SK-N-SH treated with all-trans-retinoic acid at 6 μM for 48 hours (cell line): ENCODE measurements around the gene CEP250.

Experiments
- ATAC-seq: fragments of 200-7000 bp; cut with Tn5 transposase; 3 replicates; pipeline ENCODE4 v1.9.1; 2020; ENCODE audit warnings: mild to moderate bottlenecking, moderate library complexity
- ARNTL ChIP-seq: fragments of 450-650 bp; formaldehyde crosslinking; IDR thresholded peaks from 2 replicates; pipeline ENCODE4 v1.5.0; 2020; ENCODE audit warnings: low read depth, mild to moderate bottlenecking, moderate library complexity, borderline replicate concordance
- BACH2 ChIP-seq: fragments of 250-450 bp; sonication (Bioruptor Pico); IDR thresholded peaks from 2 replicates; pipeline ENCODE4 v1.9.0; 2021; ENCODE audit warnings: mild to moderate bottlenecking, borderline replicate concordance
- CREB5 ChIP-seq: fragments of 250-450 bp; sonication (Bioruptor Pico); IDR thresholded peaks from 2 replicates; pipeline ENCODE4 v1.5.1; 2020; ENCODE audit warnings: low read depth, mild to moderate bottlenecking, moderate library complexity
- CSDC2 ChIP-seq: fragments of 250-450 bp; sonication (Bioruptor Pico); IDR thresholded peaks from 2 replicates; pipeline ENCODE4 v1.5.0; 2020; ENCODE audit warnings: mild to moderate bottlenecking, moderate library complexity
- CSRNP3 ChIP-seq: fragments of 250-450 bp; sonication (Bioruptor Pico); IDR thresholded peaks from 2 replicates; pipeline ENCODE4 v1.5.1; 2021; ENCODE audit warnings: mild to moderate bottlenecking, moderate library complexity
- ESRRG ChIP-seq: fragments of 250-450 bp; sonication (Bioruptor Pico); IDR thresholded peaks from 2 replicates; pipeline ENCODE4 v1.6.1; 2021; ENCODE audit warnings: mild to moderate bottlenecking
- GLIS3 ChIP-seq: fragments of 250-450 bp; sonication (Bioruptor Pico); IDR thresholded peaks from 2 replicates; pipeline ENCODE4 v1.5.0; 2020; ENCODE audit warnings: mild to moderate bottlenecking, moderate library complexity
- ISL1 ChIP-seq: fragments of 250-450 bp; sonication (Bioruptor Pico); IDR thresholded peaks from 2 replicates; pipeline ENCODE4 v2.1.2; 2022; ENCODE audit warnings: mild to moderate bottlenecking, moderate library complexity
- OSR1 ChIP-seq: fragments of 250-450 bp; sonication (Bioruptor Pico); IDR thresholded peaks from 2 replicates; pipeline ENCODE4 v1.8.0; 2022; ENCODE audit warnings: moderate library complexity, mild to moderate bottlenecking, inconsistent platforms
- PATZ1 ChIP-seq: fragments of 250-450 bp; sonication (Bioruptor Pico); IDR thresholded peaks from 2 replicates; pipeline ENCODE4 v1.8.0; 2020; ENCODE audit warnings: mild to moderate bottlenecking, moderate library complexity, borderline replicate concordance
- POU6F1 ChIP-seq: fragments of 250-450 bp; sonication (Bioruptor Pico); IDR thresholded peaks from 2 replicates; pipeline ENCODE4 v1.8.0; 2021; ENCODE audit warnings: low read depth, mild to moderate bottlenecking, moderate library complexity, borderline replicate concordance
- PPARA ChIP-seq: fragments of 250-450 bp; sonication (Bioruptor Pico); IDR thresholded peaks from 2 replicates; pipeline ENCODE4 v1.5.0; 2020; ENCODE audit warnings: mild to moderate bottlenecking, borderline replicate concordance
- RARB ChIP-seq: fragments of 250-450 bp; sonication (Bioruptor Pico); IDR thresholded peaks from 2 replicates; pipeline ENCODE4 v1.8.0; 2021; ENCODE audit warnings: mild to moderate bottlenecking, moderate library complexity
- SNAI2 ChIP-seq: fragments of 250-450 bp; sonication (Bioruptor Pico); IDR thresholded peaks from 2 replicates; pipeline ENCODE4 v1.5.0; 2020; ENCODE audit warnings: mild to moderate bottlenecking, moderate library complexity
- TCF4 ChIP-seq: fragments of 250-450 bp; sonication (Bioruptor Pico); IDR thresholded peaks from 2 replicates; pipeline ENCODE4 v1.8.0; 2021; ENCODE audit warnings: mild to moderate bottlenecking, moderate library complexity, borderline replicate concordance
- TOX ChIP-seq: fragments of 250-450 bp; sonication (Bioruptor Pico); IDR thresholded peaks from 2 replicates; pipeline ENCODE4 v1.8.0; 2021; ENCODE audit warnings: mild to moderate bottlenecking, moderate library complexity, borderline replicate concordance
- ZC3H10 ChIP-seq: fragments of 250-450 bp; sonication (Bioruptor Pico); IDR thresholded peaks from 2 replicates; pipeline ENCODE4 v1.5.1; 2021; ENCODE audit warnings: mild to moderate bottlenecking, moderate library complexity
- ZFP3 ChIP-seq: fragments of 250-450 bp; sonication (Bioruptor Pico); IDR thresholded peaks from 2 replicates; pipeline ENCODE4 v1.5.0; 2020; ENCODE audit warnings: mild to moderate bottlenecking, moderate library complexity
- ZFP30 ChIP-seq: fragments of 450-650 bp; formaldehyde crosslinking; IDR thresholded peaks from 2 replicates; pipeline ENCODE4 v1.5.0; 2022; ENCODE audit warnings: mild to moderate bottlenecking, moderate library complexity
- ZNF565 ChIP-seq: fragments of 450-650 bp; formaldehyde crosslinking; conservative IDR thresholded peaks from 2 replicates; pipeline ENCODE4 v1.5.0; 2020; ENCODE audit warnings: low read depth, mild to moderate bottlenecking, moderate library complexity
- ZNF70 ChIP-seq: fragments of 450-650 bp; formaldehyde crosslinking; IDR thresholded peaks from 2 replicates; pipeline ENCODE4 v1.5.0; 2020; ENCODE audit warnings: mild to moderate bottlenecking, moderate library complexity

Gene CEP250

GRCh38 chr20:35472209-35472608, 16.8 kb downstream of the CEP250 start:
- TF ChIP-seq ARNTL (no peak), ZC3H10 (CRISPR knock-in tag) (no peak), ZNF565 (CRISPR knock-in tag) (no peak), PATZ1 (no peak), PPARA (no peak), TOX (CRISPR knock-in tag) (no peak), RARB (CRISPR knock-in tag) (no peak)
- TF ChIP-seq, all 23 proteins: peak for 0
- ATAC-seq: no peak

- no peak for ATAC-seq
These were observed 18.3 kb downstream of the CEP250 start for GRCh38 chr20:35473684-35474083.

GRCh38 chr20:35474303-35474871, 19.0 kb downstream of the CEP250 start:
- ATAC-seq: no peak
- TF ChIP-seq ZFP30 (CRISPR knock-in tag) (no peak), ZNF70 (CRISPR knock-in tag) (no peak), BACH2 (CRISPR knock-in tag) (no peak), POU6F1 (no peak), OSR1 (CRISPR knock-in tag) (no peak), SNAI2 (CRISPR knock-in tag) (no peak), ZFP3 (CRISPR knock-in tag) (no peak), GLIS3 (CRISPR knock-in tag) (no peak), ARNTL (no peak)

More at GRCh38 chr20:35473684-35474083, 18.3 kb downstream of the CEP250 start:
- no peak for TF ChIP-seq SNAI2 (CRISPR knock-in tag)
- TF ChIP-seq TCF4: no peak
- TF ChIP-seq POU6F1: no peak
- no peak for TF ChIP-seq CSDC2 (CRISPR knock-in tag)
- no peak for TF ChIP-seq CSRNP3 (CRISPR knock-in tag)
- no peak for TF ChIP-seq GLIS3 (CRISPR knock-in tag)
- TF ChIP-seq ZC3H10 (CRISPR knock-in tag): no peak
- no peak for TF ChIP-seq ISL1 (CRISPR knock-in tag)
- no peak for TF ChIP-seq CREB5
- TF ChIP-seq PATZ1: no peak
- TF ChIP-seq ESRRG: no peak
